NK-92 (cell line): Measurements from ENCODE around the gene SYNPR.

Experiments
- DNase-seq: peaks from one replicate; lab custom pipeline; 2025; ENCODE audit not compliant: unreplicated experiment; lab: John Stamatoyannopoulos, UW

SYNPR gene

DNA sequence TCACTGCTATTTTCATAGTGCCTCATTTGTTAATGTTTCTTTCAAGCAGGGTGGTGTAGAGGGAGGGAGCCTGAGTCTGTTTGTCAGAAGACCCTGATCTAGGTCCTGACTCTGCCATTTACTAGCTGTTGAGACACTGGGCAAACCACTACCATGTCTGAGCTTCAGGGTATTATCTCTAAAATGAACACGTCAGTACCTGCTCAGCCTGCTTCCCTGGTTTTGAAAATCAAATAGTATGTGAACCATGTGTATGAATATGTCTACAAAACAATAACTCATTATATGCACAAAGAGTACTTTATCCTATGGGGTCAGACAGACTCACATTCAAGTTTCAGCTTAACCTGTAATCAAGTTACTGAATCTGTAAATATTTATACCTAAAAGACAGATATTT, 25.1 kb downstream of the SYNPR start:
- DNase-seq = no peak

- no peak for DNase-seq
Observed at GRCh38 chr3:63304421-63304820, 26.3 kb downstream of the SYNPR start.

DNA sequence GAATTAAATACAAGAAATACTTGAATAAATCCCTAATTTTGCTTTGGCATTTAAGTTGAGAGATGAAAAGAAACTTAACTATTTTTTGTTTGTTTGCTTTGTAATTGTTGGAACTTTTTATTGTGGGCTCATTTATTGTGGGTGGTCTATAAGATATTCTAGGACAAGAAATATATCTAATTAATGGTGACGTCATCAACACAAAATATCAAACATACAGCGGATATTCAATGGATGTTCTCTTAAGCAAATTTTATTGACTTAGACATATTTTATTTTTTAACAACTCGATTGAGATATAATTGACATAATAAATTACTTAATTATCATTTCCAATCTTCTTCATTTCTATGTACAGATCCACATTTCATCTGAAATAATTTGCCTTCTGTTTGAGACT, 30.0 kb downstream of the SYNPR start:
- DNase-seq = no peak

- DNase-seq = no peak
Observed at GRCh38 chr3:63309768-63310167, 31.7 kb downstream of the SYNPR start.

DNA sequence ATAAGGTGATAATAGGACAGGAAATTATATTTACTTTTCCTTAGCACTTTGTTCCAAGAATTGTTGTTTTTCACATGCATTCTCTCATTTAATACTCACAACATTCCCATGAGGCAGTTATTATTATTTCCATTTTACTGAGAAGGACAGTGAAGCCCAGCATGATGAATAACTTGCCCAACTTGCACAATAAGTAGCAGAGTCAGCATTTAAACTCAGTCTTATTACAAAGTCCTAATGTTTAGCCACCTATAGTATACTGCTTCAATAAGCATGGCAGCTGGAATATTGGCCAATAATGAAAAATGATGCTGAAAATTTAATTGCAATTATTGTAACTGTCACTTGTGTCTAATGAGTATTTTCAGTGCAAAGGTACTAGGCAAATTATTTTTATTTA, 45.7 kb downstream of the SYNPR start:
- no peak for DNase-seq

DNA sequence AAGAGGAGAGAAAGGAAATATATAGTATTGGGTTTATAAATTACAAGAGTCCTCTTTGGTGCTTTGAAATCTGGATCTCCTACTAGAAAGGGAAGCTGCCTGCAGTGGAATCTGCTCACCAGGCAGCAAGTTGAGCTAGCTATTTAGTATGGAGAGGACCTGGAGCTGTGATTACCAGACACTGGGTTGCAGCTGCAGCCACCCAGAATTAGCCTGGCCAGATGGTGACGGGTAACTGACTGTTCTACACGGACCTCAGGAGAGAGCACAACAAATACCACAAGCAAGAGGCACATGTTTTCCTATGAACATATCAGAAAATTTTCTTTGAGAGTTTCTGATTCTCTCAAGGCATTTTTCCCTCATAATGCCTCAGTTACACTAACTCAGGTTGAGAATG, 46.5 kb downstream of the SYNPR start:
- no peak for DNase-seq

DNA sequence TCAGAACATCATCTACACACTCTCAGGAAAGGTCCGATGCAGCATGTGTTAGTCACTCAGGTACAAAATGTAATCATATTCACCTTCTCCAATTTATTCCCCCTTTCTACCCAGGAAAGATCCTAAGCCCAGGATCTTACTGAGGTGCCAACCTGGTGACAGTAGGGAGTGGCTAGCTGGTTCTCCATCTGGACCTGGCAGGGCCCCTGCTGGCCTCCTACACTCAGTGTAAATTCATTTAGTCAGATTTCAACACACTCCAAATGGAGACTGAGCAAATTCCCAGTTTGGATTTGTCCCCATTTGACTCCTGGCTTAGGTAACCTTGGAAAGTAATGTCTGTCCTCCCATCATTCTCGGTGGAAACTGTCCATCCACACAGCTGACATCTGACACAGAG, 47.3 kb downstream of the SYNPR start:
- no peak for DNase-seq

- DNase-seq = no peak
Observed at GRCh38 chr3:63328365-63328764, 50.3 kb downstream of the SYNPR start.

- DNase-seq = no peak
Observed at GRCh38 chr3:63331520-63331919, 53.4 kb downstream of the SYNPR start.

DNA sequence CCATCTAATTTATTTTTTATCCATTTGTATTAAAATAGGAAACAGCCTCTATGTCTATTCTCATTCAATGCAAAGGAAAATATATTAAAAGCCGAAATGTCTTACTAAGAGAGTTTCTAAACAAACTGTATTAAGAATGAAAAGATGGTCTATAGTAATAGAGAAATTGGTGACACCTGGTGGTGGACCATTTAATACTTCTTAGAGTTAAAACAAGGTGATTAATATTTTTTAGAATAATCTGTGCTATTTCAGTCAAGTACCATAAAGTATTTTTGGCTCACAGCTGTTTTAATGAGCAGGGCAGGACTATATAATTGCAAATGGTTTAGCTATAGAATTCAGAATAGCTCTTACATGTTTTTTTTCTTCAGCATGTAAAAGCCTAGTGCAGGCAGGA, 55.7 kb downstream of the SYNPR start:
- no peak for DNase-seq

- DNase-seq = no peak
Observed at GRCh38 chr3:63338351-63338750, 60.2 kb downstream of the SYNPR start.

DNA sequence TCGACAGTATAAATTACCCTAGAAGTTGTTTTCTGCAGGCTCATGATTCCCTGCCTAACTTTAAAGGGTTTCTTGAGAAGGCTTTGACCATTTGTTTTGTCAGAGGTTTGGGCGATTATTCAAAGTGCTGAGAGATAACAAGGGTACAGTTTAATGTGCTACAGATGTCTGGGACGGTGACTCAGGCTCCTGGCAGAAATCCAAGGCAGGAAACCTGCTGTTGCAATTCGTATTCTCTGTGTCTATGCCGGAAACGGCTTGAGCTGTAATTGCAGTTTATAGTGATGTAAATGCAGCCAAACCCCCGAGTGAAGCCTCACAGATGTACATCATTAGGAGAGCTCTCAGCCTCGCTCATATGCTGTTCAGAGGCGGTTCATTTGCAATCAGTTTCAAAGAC, 65.6 kb downstream of the SYNPR start:
- no peak for DNase-seq

DNA sequence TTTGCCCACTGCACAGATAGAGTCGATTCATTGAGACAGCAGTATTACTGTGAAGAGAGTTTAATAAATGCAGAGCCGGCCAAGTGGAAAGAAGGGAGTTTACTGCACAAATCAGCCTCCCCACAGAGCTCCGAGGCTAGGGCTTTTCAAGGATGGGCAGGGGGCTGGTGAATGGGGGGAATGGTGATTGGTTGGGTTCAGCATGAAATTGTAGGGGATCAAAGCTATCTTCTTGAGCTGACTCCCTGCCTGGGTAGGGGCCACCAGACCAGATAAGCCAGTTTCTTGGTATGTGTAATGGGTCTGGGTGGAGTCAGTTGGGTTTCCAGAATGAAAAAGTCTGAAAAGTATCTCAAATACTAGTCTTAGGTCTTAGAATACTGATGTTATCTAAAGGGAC, 66.6 kb downstream of the SYNPR start:
- no peak for DNase-seq

DNA sequence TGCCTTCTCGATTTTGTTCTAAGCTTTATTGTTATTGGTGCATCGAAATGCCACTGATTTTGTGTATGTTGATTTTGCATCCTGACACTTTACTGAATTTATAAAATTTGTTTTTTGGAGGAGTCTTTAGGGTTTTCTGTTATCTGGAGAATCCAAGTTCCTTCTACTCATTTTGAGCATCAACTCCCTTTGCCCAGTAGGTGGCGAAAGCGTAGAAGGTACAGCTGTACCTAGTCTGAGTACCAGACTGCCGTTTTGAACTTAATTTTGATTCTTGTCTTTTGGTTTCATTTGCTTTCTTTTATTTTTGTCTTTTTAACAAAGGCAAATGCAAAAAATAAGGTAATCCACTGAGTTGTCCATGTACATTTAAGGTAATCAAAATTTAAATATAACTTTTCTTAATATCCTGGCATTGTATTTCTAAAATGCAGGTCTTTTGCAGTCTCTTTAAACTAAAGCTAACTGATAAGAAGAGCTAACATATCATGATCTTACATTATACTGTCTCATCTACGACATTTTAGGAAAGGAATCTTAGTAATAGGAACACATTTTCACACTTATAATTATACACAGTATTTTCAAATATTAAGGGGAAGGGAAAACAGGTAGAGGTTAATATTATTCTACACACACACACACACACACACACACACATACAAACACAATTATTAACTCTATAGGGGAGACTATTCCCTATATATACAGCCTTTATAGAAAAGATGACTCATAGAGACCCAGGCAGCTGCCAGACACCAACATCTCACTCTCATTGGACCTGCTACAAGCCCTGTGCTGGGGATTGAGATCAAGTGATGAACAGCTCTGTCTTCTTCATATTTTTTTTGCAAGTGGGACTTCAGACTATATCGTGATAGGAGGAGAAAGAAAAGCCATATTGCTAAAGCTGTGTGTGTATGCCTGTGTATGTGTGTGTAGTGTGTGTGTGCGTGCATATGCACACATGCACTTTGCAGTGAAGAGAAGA, 71.8 kb downstream of the SYNPR start:
- DNase-seq = no peak

- DNase-seq = no peak
Observed at GRCh38 chr3:63351159-63352007, 73.3 kb downstream of the SYNPR start.

DNA sequence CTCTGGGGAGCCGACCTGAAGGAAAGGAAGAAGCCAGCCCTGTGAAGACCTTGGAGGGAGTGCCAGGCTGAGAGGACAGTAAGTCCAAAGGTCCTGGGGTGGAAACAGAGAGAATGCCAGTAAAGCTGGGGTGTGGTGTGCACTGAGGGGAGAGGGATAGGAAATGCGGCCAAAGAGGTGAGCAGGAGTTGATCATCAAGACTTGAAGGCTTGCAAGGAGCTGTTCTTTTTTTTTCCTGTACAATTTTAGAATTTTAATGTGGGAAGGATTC, 73.8 kb downstream of the SYNPR start:
- DNase-seq = no peak

- no peak for DNase-seq
Observed at GRCh38 chr3:63353383-63353782, 75.3 kb downstream of the SYNPR start.

- DNase-seq = no peak
Observed at GRCh38 chr3:63354160-63354559, 76.1 kb downstream of the SYNPR start.

GRCh38 chr3:63355809-63356208, 77.7 kb downstream of the SYNPR start:
- no peak for DNase-seq

- no peak for DNase-seq
Observed at GRCh38 chr3:63364495-63364894, 86.4 kb downstream of the SYNPR start.

- no peak for DNase-seq
Observed at GRCh38 chr3:63364910-63365309, 86.8 kb downstream of the SYNPR start.

DNA sequence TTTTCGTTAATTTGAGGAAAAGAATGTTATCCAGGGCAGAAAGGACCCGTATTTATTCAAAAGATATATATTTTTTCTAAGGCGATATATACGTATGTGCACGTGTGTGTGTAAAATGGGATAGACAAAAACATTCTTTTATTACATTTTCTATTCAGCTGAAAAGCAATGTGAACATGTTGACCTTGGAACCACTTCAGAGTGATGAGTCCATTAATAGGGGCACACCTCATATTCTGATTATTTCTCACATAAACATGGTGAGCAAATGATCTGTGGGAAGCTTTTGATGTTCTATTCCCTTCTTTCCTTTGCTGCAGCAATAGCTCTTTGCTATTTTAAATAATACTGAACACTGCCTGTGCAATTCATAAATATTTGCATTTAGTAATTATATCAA, 87.6 kb downstream of the SYNPR start:
- no peak for DNase-seq
